IPS-NIHi11 (cell line): ENCODE measurements around the gene H3-3A.
A peak's percentile ranks its signal among the peaks of the same experiment; 100 is the strongest.

Source experiments
- DNase-seq: peaks from one replicate; pipeline ENCODE4 v3.0.0; 2012; ENCODE audit warnings: mixed read lengths, low spot score

Gene H3-3A

DNA sequence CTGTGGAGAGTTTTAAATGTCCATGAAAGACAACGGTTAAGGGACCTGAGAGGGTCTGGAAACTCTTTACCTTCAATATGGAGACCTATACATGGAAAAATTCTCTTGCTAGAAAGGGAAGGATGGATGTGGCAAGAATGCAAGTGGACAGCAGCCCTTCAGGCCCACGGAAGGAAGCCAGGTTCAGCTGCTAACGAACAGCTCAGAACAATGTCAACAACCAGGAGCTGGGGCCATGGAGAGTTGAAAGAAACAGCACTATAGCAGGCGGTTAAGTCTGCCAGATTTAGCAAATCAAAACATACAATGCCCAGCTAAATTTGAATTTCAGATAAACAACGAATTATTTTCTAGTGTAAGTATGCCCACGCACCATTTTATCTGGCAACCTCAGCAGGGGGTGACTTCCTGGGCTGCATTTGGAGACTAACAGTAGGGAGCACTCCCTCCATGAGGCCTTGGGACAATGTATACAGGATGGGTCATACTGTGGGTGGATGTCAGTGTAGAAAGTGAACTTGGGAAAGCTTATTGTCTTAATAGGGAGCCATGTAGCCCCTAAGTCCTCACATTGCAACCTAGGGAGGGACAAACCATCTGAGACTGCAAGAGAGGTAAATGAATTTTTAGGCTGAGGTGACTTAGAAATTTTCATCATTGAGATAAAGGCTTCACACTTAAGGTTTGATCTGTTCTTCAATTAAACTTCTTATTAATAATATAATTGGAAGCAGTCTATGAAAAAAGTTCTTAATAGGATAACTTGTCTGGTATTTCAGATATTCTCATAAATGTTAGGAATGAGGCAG lies 7.8 kb upstream of the H3-3A start:
- DNase-seq: no peak

DNA sequence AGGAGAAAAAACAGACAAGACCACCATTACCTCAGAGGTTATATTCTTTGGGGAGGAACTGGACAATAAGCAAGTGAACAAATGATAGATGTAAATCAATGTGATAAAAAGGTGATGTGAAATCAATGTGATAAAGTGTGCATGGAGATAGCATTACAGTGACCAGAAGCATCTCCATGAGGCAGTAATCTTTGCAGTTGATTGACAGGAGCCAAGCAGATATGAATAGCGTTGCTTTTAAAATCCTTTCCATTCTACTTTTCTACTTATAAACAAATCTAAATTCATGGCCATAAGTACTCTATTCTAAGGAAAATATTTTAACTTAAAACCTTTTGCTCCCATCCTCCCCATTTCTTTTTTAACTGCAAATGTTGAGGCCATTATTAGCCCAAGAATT lies 2.8 kb upstream of the H3-3A start:
- no peak for DNase-seq

DNA sequence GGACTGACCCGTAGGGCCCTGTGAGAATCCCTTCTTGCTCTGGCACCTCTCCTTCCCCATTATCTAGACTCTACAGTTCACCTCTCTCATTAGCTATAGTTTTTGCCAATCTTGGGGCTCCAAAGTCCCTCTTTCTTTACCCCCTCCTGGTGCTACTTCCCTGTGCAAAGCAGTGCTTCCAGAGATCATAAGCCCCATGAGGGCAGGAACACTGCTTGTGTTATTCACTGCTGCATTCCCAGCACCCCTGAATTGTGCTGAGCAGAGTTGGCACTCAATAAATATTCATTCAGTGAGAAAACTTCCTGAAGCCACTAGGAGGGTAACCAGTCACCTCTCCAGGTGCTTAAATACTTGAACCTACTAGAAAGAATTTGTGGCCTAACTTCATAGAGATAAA lies 2.1 kb upstream of the H3-3A start:
- no peak for DNase-seq

GRCh38 chr1:226061068-226061840 lies 1.3 kb upstream of the H3-3A start:
- no peak for DNase-seq

DNA sequence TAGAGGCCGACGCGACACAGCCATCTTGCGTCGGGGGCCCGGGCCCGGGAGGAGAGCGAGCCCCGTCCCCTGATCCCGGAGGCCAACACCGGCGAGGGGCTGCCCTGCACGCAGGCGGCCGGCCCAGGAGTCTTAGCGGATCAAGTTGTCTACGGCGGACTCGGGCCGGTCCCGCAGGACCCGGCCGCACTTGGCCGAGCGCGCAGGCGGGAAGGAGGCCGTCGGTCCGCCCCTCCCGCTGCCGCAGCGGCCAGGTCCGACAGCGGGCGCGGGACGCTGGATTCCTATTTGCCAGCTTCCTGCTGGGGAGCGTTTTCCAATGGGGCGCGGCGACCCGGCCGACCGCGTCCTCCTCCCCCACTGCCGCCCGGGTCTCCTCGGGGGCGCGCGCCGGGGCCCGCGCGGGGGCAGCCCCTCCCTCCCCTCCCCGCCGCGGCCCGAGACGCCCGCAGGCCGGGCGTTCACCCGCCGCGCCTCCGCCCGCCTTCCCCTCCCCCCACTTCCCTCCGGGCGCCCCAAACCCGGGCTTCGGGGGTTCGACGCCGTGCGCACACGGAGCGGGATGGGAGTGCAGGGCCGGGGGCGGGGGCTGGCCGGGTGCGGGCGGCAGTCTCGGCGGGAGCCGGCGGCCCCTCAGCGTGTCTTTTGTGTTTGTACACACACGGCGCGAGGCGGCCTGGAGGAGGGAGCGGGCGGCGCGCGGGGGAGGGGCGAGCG lies 517 bp upstream of the H3-3A start:
- peak; percentile 91 for DNase-seq

DNA sequence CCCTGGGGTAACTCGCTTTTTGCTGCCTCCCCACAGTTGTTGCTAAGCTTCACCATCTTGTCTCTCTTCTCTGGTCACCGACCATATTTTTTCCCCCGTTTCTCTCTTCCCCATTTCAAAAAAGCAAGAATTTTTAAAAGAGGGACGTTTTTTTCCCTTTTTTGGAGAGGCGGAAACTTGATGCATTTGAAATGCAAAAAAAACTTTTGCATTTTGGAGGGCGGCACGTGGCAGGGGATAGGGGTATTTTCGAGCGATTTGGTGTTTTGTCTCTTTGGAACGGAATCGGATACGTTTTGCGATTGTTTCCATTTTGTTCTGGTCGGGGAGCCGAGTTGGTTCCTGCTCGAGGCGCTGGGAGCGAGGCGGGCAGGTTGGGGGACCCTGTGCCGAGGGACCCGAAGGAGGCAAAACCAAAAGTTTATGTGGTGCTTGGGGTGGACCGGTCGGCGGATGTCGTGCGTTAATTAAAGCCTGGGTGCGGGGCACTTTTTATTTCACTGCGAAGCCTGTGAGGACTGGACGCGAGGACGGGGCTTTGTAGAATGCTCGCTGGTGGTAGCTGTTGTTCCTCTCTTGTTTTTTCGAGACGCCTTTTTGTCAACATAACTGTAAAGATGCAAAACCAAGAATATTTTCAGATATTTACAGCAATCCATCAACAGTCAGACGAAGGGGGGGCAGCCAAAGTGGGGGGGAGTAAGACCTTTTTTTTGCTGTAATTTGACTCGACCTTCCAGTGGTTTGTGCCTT lies 884 bp downstream of the H3-3A start:
- DNase-seq: no peak

DNA sequence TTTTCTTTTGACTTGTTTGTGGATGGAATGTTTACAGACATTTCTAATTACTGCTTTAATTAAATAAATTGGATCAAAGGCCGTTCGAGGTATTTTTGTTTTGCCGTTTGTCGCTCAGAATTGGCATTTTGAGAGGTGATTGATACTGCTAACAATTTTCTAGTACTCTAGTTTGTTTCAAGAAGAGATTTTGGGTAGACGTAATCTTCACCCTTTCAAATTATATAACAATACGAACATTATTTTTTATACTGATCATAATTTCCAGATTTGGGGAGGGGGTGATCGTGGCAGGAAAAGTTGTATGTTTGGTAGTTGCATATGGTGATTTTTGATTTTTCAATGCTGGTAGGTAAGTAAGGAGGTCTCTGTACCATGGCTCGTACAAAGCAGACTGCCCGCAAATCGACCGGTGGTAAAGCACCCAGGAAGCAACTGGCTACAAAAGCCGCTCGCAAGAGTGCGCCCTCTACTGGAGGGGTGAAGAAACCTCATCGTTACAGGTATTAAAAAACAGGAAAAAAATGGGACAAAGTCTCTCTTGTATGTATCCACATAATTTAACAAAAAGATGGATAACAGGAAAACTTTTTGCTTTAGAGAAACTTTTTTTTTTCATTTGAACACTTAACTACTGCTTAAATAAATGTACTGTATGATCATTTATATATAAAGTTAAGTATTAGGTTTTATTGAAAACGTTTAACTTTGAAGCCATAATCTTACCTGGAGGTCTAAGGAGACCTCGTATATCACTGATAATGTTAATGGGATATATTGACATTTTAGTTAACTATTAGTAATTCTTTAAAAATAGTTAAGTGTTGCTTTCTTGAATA lies 1.7 kb downstream of the H3-3A start:
- DNase-seq: no peak

- DNase-seq: peak; percentile 24
Observed at GRCh38 chr1:226064816-226065248, 2.3 kb downstream of the H3-3A start.

DNA sequence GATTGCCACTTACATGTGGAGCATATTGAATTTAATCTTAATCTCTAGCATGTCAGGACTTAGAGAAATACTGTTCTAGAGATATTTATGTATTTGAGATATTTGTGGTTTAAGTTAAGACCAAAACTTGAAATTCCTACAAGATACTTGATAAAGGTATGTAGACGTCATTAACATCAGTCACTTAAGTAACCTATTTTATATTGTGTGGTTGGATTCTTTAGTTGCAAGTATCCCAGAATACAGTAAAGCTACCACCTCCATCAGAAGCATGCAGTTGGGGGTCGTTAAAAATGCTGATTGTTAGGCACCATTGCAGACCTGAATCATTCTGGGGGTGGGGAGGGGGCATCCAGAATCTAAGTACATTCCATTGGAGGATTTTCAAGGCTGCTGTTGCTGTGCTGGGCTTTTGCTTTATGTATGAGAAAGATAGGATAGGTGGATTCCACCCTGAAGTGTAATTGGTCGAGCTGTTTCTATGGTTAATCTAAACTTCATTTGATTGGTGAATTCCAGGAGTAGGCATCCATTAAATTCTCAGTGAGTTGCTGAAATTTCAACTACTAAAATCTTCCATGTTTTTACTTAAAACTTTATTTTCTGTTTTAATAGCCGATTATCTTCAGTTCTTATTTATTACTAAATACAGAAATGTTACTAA lies 4.0 kb downstream of the H3-3A start:
- DNase-seq: no peak

GRCh38 chr1:226069811-226070489 lies 7.4 kb downstream of the H3-3A start:
- no peak for DNase-seq

DNA sequence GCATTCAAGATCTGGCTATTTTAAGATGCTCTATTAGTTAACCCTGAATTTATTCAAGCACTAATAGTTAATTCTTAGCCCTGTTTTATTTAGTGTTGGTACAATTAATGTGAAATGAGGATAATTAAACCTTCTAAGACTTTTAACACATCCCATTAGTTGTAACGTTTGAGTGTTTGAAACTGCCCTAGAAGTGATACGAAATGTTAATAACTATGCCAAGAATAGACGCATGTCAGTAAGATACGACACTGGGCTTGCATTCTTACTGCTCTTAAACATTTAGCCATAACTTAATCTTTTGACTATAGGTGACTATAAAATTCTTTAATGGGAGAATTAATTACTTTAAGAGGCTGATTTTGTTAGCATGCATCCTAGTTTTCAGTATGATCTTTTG lies 9.8 kb downstream of the H3-3A start:
- DNase-seq: no peak

DNA sequence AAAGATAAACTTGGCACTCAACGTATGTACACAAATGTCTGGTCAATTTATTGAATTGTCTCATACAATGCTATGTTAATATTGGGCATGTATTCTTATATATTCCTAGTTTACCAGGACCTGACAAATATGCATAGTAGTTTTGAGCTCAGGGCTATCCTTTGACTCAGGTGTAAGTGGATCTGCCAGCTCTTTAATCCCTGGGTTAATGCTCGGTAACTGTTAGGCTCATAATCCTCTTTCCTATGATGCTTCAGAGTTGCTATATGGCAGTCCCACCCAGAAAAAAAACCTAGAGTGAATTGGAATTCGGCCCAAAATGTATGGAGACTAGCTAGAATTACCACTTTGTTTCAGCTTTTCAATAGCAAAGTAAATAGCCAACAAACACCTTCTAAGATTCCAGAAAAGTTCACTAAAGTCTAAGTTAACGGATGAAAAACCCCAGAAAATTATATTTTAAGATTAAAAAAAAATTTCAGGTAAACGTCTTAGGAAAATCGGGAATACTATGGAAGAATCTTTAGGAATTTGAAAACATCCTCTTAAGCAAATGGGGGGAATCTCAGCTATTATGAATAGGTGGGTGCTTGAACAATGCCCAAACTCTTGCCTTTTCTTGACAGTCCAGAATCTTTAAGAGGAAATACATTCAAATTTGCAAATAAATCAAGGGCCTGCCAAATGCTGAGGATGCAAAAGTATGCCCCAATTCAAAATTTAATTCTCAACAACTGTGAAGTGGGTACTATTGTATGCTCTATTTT lies 10.9 kb downstream of the H3-3A start:
- DNase-seq: no peak

- DNase-seq: no peak
Observed at GRCh38 chr1:226074046-226074445, 11.5 kb downstream of the H3-3A start.

- no peak for DNase-seq
Observed at GRCh38 chr1:226076378-226076777, 13.9 kb downstream of the H3-3A start.

DNA sequence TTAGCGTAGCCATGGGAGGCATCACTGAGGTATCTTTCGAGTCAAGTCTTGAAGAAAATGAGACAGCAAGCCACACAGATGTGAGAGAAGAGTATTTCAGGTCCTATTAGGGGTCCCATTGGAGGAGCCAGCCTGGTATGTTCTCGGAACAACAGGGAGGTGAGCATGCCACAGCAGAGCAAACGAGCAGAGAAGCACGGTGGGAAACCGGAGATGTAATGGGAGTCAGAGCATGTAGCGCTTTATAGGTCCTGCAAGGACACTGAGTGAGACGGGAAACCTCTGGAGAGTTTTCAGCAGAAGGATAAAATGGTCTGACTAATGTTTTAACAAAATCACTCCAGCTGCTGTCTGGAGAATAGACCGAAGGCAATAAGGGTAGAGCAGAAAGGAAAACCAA lies 15.9 kb downstream of the H3-3A start:
- DNase-seq: no peak

GRCh38 chr1:226082587-226082917 lies 20.0 kb downstream of the H3-3A start:
- no peak for DNase-seq

DNA sequence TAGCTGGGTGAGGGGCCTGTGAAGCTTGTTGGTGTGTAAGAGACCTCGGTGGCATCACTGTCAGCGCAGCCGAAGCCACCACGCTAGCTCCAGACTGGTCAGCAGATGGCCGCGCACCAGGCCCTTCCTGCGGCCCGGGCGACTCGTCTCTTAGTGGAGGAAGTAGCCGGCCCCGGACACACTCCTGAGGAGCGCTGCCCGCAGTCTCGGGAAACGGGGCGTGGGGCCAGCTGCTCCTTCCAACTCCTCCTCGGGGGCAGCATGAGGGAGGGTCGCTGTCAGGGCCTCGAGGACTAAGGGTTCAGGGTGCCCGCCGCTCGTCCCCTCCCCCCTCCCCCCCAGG lies 20.4 kb downstream of the H3-3A start:
- peak; percentile 49 for DNase-seq

GRCh38 chr1:226083302-226084101 lies 21.0 kb downstream of the H3-3A start:
- DNase-seq: peak; percentile 98
